OCI-LY3 (cell line): ENCODE results near the gene PARP4.
"Not testable (repeated sequence)": the region's sequence is repeated elsewhere in the genome, so short reads cannot be mapped to it uniquely, and the experiment has no call there.

ENCODE experiments used
- H2AFZ ChIP-seq: fragments of 200-600, 300-600 bp; shearing (Covaris generic); 2 replicates; pipeline ENCODE4 v1.6.0; 2014; ENCODE audit warnings: antibody characterized with exemption, low read depth, low read length
- H3K27ac ChIP-seq: fragments of 200-600, 300-600 bp; sonication (generic); 2 replicates; pipeline ENCODE4 v1.5.1; 2014; ENCODE audit warnings: mild to moderate bottlenecking, low read length, moderate library complexity, mixed read lengths
- H3K27me3 ChIP-seq: fragments of 200-600, 300-600 bp; sonication (generic); 2 replicates; pipeline ENCODE4 v1.6.1; 2014; ENCODE audit warnings: low read depth, low read length, mixed read lengths
- H3K36me3 ChIP-seq: fragments of 200-600, 300-600 bp; sonication (generic); replicated peaks from 2 replicates; pipeline ENCODE3; 2014; ENCODE audit warnings: low read depth, low read length, mixed read lengths
- H3K4me1 ChIP-seq: fragments of 300-600, 200-600 bp; sonication (generic); 2 replicates; pipeline ENCODE4 v1.6.1; 2014; ENCODE audit warnings: low read length, mixed read lengths
- H3K4me2 ChIP-seq: fragments of 200-600, 300-600 bp; sonication (generic); 2 replicates; pipeline ENCODE4 v1.6.1; 2014; ENCODE audit warnings: low read length, mixed read lengths
- H3K4me3 ChIP-seq: fragments of 300-600, 200-600 bp; sonication (generic); 2 replicates; pipeline ENCODE4 v1.5.1; 2014; ENCODE audit warnings: antibody characterized with exemption, mild to moderate bottlenecking, low read length, moderate library complexity
- H3K79me2 ChIP-seq: fragments of 300-600, 200-600 bp; shearing (Covaris generic); 2 replicates; pipeline ENCODE4 v1.6.1; 2014; ENCODE audit warnings: mild to moderate bottlenecking, low read length, mixed read lengths
- H3K9ac ChIP-seq: fragments of 300-600, 200-600 bp; shearing (Covaris generic); 2 replicates; pipeline ENCODE4 v1.6.0; 2014; ENCODE audit warnings: mild to moderate bottlenecking, low read length, moderate library complexity
- H3K9me3 ChIP-seq: fragments of 200-600, 300-600 bp; shearing (Covaris generic); 2 replicates; pipeline ENCODE4 v1.6.1; 2014; ENCODE audit warnings: low read length, mixed read lengths; ENCODE audit not compliant: insufficient read depth
- H4K20me1 ChIP-seq: fragments of 200-600, 300-600 bp; sonication (generic); 2 replicates; pipeline ENCODE4 v1.6.1; 2016; ENCODE audit warnings: low read length, mixed read lengths; ENCODE audit not compliant: insufficient read depth
- CTCF ChIP-seq: fragments of 200-600, 300-600 bp; sonication (generic); IDR thresholded peaks from 2 replicates; pipeline ENCODE4 v1.5.1; 2014; ENCODE audit warnings: antibody characterized with exemption, low read length, low read depth
- EZH2phosphoT487 ChIP-seq: fragments of 200-600 bp; shearing (Covaris generic); IDR thresholded peaks from 2 replicates; pipeline ENCODE4 v1.6.1; 2018; ENCODE audit warnings: antibody characterized with exemption, mixed run types, low read depth

Gene PARP4

GRCh38 chr13:24407844-24408243 is 104.7 kb downstream of the PARP4 start:
- TF ChIP-seq EZH2phosphoT487 (no peak), CTCF (peak; percentile 28)
- Histone ChIP-seq H3K27me3 (peaks cover 7% of the 10 kb centered on the region), H2AFZ (no peak overlapping the region), H4K20me1 (no peaks in the 10 kb centered on the region), H3K4me3 (no peak overlapping the region), H3K4me2 (no peak overlapping the region), H3K79me2 (no peaks in the 10 kb centered on the region), H3K9me3 (no peaks in the 10 kb centered on the region), H3K9ac (no peak overlapping the region), H3K4me1 (no peaks in the 10 kb centered on the region), H3K27ac (no peak overlapping the region), H3K36me3 (no peaks in the 10 kb centered on the region)

- Histone ChIP-seq H3K79me2 (no peaks in the 10 kb centered on the region), H3K27me3 (peaks cover 7% of the 10 kb centered on the region), H3K9me3 (no peaks in the 10 kb centered on the region), H3K9ac (no peak overlapping the region), H3K36me3 (no peaks in the 10 kb centered on the region), H2AFZ (no peak overlapping the region), H4K20me1 (no peaks in the 10 kb centered on the region), H3K4me3 (no peak overlapping the region), H3K27ac (no peak overlapping the region), H3K4me1 (no peaks in the 10 kb centered on the region), H3K4me2 (no peak overlapping the region)
- TF ChIP-seq CTCF (no peak), EZH2phosphoT487 (no peak)
These were observed 106.1 kb downstream of the PARP4 start for GRCh38 chr13:24406524-24406923.

- H3K27me3 ChIP-seq = no peaks in the 10 kb centered on the region
- no peak overlapping the region for H3K9ac ChIP-seq
- H4K20me1 ChIP-seq = no peaks in the 10 kb centered on the region
- H3K79me2 ChIP-seq = no peaks in the 10 kb centered on the region
- H3K9me3 ChIP-seq = peaks cover 11% of the 10 kb centered on the region
- TF ChIP-seq EZH2phosphoT487 (no peak), CTCF (no peak)
- H3K4me1 ChIP-seq = peaks cover 3% of the 10 kb centered on the region; the same call in 1 of the 2 replicates
- H3K36me3 ChIP-seq = no peaks in the 10 kb centered on the region
- no peak overlapping the region for H3K4me3 ChIP-seq
- no peak overlapping the region for H3K27ac ChIP-seq
- H2AFZ ChIP-seq = no peak overlapping the region
- H3K4me2 ChIP-seq = no peak overlapping the region
These were observed 115.8 kb downstream of the PARP4 start for GRCh38 chr13:24396821-24397220.

GRCh38 chr13:24392972-24393371 is 119.6 kb downstream of the PARP4 start:
- Histone ChIP-seq H3K27me3 (no peaks in the 10 kb centered on the region), H3K36me3 (no peaks in the 10 kb centered on the region), H3K9me3 (peaks cover 11% of the 10 kb centered on the region), H3K27ac (no peak overlapping the region), H4K20me1 (no peaks in the 10 kb centered on the region), H3K79me2 (no peaks in the 10 kb centered on the region), H3K4me1 (peaks cover 3% of the 10 kb centered on the region; the same call in 1 of the 2 replicates), H3K9ac (no peak overlapping the region), H3K4me3 (no peak overlapping the region), H3K4me2 (no peak overlapping the region), H2AFZ (no peak overlapping the region)
- TF ChIP-seq CTCF (no peak), EZH2phosphoT487 (no peak)

GRCh38 chr13:24391771-24392683 is 120.6 kb downstream of the PARP4 start:
- not testable (repeated sequence) for H3K36me3 ChIP-seq, H2AFZ ChIP-seq, H3K4me1 ChIP-seq, H3K9ac ChIP-seq, H4K20me1 ChIP-seq, H3K27me3 ChIP-seq, H3K27ac ChIP-seq, H3K4me3 ChIP-seq, H3K79me2 ChIP-seq, H3K4me2 ChIP-seq
- peaks cover 10% of the 10 kb centered on the region for H3K9me3 ChIP-seq

GRCh38 chr13:24390795-24391194 is 121.8 kb downstream of the PARP4 start:
- H3K4me1 ChIP-seq, H3K9me3 ChIP-seq, H3K9ac ChIP-seq, H3K4me3 ChIP-seq, H3K27me3 ChIP-seq, H2AFZ ChIP-seq, H3K4me2 ChIP-seq, H3K27ac ChIP-seq, H4K20me1 ChIP-seq, H3K36me3 ChIP-seq, H3K79me2 ChIP-seq: not testable (repeated sequence)
